ENCODE results near the gene GRPEL2.

Gene GRPEL2

GRCh38 chr5:149319174-149319573 is 26.1 kb upstream of the GRPEL2 start:
- no peak for DNase-seq (ENCODE audit: low spot score)

GRCh38 chr5:149320791-149321330 is 24.4 kb upstream of the GRPEL2 start:
- DNase-seq (ENCODE audit: low spot score), result no peak

GRCh38 chr5:149322518-149322917 is 22.8 kb upstream of the GRPEL2 start:
- DNase-seq (ENCODE audit: low spot score), result no peak

- no peak for DNase-seq (ENCODE audit: low spot score)
Measured at GRCh38 chr5:149323210-149323609, 22.1 kb upstream of the GRPEL2 start.

GRCh38 chr5:149323621-149324205 is 21.6 kb upstream of the GRPEL2 start:
- DNase-seq (ENCODE audit: low spot score), result no peak

GRCh38 chr5:149324641-149325040 is 20.7 kb upstream of the GRPEL2 start:
- DNase-seq (ENCODE audit: low spot score), result no peak

GRCh38 chr5:149325166-149325735 is 20.0 kb upstream of the GRPEL2 start:
- DNase-seq (ENCODE audit: low spot score), result no peak

GRCh38 chr5:149325894-149326293 is 19.4 kb upstream of the GRPEL2 start:
- DNase-seq (ENCODE audit: low spot score), result no peak

- no peak for DNase-seq (ENCODE audit: low spot score)
Measured at GRCh38 chr5:149326611-149327010, 18.7 kb upstream of the GRPEL2 start.

- DNase-seq (ENCODE audit: low spot score), result no peak
Measured at GRCh38 chr5:149328177-149328576, 17.1 kb upstream of the GRPEL2 start.

GRCh38 chr5:149333711-149334443 is 11.4 kb upstream of the GRPEL2 start:
- no peak for DNase-seq (ENCODE audit: low spot score)

GRCh38 chr5:149337736-149338135 is 7.6 kb upstream of the GRPEL2 start:
- no peak for DNase-seq (ENCODE audit: low spot score)

GRCh38 chr5:149338364-149338763 is 6.9 kb upstream of the GRPEL2 start:
- DNase-seq (ENCODE audit: low spot score), result no peak

GRCh38 chr5:149340920-149341319 is 4.4 kb upstream of the GRPEL2 start:
- no peak for DNase-seq (ENCODE audit: low spot score)

- DNase-seq (ENCODE audit: low spot score), result no peak
Measured at GRCh38 chr5:149341876-149342275, 3.4 kb upstream of the GRPEL2 start.

GRCh38 chr5:149344151-149344550 is 1.1 kb upstream of the GRPEL2 start:
- DNase-seq (ENCODE audit: low spot score), result no peak

- DNase-seq (ENCODE audit: low spot score), result no peak
Measured at GRCh38 chr5:149345892-149346222, 558 bp downstream of the GRPEL2 start.

GRCh38 chr5:149348518-149348917 is 3.2 kb downstream of the GRPEL2 start:
- DNase-seq (ENCODE audit: low spot score), result peak; percentile 66

GRCh38 chr5:149349382-149349781 is 4.1 kb downstream of the GRPEL2 start:
- no peak for DNase-seq (ENCODE audit: low spot score)

- DNase-seq (ENCODE audit: low spot score), result no peak
Measured at GRCh38 chr5:149352169-149352568, 6.9 kb downstream of the GRPEL2 start.

GRCh38 chr5:149353911-149354310 is 8.6 kb downstream of the GRPEL2 start:
- no peak for DNase-seq (ENCODE audit: low spot score)

GRCh38 chr5:149355688-149356087 is 10.4 kb downstream of the GRPEL2 start:
- DNase-seq (ENCODE audit: low spot score), result no peak

GRCh38 chr5:149356391-149356790 is 11.1 kb downstream of the GRPEL2 start:
- no peak for DNase-seq (ENCODE audit: low spot score)
